ENCODE data around the gene ASIC2.

The ASIC2 gene

GRCh38 chr17:33121272-33121671, 171.8 kb downstream of the ASIC2 start:
- no peak for DNase-seq (ENCODE audit: low read depth)
- TF ChIP-seq, protein P1, sequence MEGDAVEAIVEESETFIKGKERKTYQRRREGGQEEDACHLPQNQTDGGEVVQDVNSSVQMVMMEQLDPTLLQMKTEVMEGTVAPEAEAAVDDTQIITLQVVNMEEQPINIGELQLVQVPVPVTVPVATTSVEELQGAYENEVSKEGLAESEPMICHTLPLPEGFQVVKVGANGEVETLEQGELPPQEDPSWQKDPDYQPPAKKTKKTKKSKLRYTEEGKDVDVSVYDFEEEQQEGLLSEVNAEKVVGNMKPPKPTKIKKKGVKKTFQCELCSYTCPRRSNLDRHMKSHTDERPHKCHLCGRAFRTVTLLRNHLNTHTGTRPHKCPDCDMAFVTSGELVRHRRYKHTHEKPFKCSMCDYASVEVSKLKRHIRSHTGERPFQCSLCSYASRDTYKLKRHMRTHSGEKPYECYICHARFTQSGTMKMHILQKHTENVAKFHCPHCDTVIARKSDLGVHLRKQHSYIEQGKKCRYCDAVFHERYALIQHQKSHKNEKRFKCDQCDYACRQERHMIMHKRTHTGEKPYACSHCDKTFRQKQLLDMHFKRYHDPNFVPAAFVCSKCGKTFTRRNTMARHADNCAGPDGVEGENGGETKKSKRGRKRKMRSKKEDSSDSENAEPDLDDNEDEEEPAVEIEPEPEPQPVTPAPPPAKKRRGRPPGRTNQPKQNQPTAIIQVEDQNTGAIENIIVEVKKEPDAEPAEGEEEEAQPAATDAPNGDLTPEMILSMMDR (conservative IDR thresholded peaks at IDR 0.05; ENCODE audit: control insufficient read depth, insufficient read depth, low read depth, low read length): no peak
- no peak overlapping the region for H3K4me3 ChIP-seq (ENCODE audit: control insufficient read depth, low read depth, low read length)

DNA sequence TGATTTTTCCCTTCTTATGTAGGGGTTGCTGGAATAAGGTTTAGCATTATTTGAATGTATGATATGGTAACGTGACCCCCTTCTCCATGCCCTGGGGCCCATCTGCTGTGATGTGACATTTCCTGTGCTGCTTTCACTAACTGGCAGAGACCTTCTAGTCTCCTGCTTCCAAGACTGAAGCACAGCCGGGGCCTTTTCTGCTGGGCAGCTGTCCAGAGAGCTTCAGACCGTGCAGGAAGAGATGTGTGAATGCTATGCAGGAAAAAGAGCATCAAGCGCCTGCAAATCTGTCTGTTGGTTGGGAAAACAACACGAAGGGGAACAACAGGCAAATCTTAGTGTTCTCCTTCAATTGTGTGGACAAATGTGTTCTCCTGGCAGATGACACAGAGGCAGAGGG, 173.0 kb downstream of the ASIC2 start:
- no peak overlapping the region for H3K4me3 ChIP-seq (ENCODE audit: control insufficient read depth, low read depth, low read length)
- no peak for DNase-seq (ENCODE audit: low read depth)
- TF ChIP-seq, protein P1 (conservative IDR thresholded peaks at IDR 0.05; ENCODE audit: control insufficient read depth, insufficient read depth, low read depth, low read length): no peak

DNA sequence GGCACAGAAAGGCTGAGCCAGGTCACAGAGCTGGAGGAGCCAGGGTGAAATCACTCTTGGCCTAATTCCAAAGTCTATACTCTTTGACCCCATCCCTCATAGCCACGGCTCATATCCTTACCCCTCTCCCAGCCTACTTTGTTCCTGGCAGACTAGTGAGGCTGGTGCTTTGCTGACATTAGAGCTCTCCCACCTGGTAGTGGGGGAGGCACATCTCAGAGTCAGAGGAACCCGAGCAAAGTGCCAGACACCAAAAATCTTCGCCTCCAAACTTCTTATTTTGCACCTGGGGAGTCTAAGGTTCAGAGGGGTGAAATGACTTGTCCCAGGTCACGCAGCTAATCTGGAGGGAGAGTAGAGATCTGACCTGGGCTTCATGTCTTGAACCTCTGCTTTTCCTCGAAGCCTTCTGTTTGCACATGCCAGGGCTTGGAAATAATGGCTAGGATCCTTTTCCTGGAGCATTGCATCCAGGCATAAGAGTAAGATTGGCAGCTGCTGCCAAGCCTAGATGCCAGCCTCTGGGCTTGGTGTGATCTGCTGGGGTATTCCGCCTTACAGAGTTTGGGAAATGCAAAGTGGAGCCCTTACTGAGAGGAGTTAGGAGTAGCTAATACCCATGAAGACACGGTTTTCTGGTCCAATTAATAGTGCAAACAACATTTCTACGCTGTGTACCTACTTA, 174.6 kb downstream of the ASIC2 start:
- TF ChIP-seq, protein P1 (conservative IDR thresholded peaks at IDR 0.05; ENCODE audit: control insufficient read depth, insufficient read depth, low read depth, low read length): no peak
- no peak for DNase-seq (ENCODE audit: low read depth)
- no peak overlapping the region for H3K4me3 ChIP-seq (ENCODE audit: control insufficient read depth, low read depth, low read length)

DNA sequence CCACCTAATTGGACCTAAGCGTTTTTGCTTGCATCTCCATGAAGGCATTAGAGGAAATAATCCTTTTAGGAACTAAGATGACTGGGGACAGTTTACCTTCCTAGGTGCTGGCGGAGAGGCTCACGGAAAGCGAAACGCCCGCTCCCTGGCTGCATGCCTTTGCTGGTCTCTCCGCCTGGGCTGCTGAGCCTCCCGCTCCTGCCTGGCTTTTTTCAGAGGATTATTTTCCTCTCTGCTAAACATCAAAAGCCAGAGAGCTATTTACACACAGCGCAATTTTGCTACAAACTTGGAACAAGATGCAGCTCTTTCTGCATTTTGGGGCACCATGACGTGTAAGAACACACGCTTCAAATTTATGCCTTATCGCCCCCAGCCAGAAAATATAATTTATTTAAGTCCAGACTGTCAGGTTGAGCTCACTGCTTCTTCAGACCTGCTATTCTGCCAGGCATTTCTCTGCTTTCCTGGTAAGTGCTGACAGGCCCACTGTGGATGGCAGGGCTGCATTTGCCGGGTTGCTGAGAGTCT, 177.0 kb downstream of the ASIC2 start:
- no peak overlapping the region for H3K4me3 ChIP-seq (ENCODE audit: control insufficient read depth, low read depth, low read length)
- TF ChIP-seq, protein P1 (conservative IDR thresholded peaks at IDR 0.05; ENCODE audit: control insufficient read depth, insufficient read depth, low read depth, low read length): no peak
- no peak for DNase-seq (ENCODE audit: low read depth)

DNA sequence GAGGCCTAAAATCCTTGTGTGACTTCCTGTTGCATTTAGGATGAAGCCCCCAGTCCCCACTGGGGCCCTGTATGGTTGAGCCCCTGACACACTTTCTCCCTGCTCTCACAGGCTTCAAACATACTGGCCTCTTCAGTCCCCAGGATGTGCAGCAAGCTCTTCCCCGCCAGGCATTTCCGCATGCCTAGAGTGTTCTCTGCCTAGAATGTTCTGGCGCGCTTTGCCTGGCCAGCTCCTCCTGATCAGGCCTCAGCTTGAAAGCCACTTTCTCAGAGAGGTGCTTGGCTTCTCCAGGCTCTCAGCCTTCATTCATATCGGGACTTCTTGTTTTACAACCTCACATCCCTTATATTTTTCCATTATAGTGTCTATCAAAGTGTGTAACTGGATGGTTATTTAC, 177.7 kb downstream of the ASIC2 start:
- DNase-seq (ENCODE audit: low read depth): no peak
- TF ChIP-seq, protein P1 (conservative IDR thresholded peaks at IDR 0.05; ENCODE audit: control insufficient read depth, insufficient read depth, low read depth, low read length): no peak
- no peak overlapping the region for H3K4me3 ChIP-seq (ENCODE audit: control insufficient read depth, low read depth, low read length)

GRCh38 chr17:33113991-33114370, 179.1 kb downstream of the ASIC2 start:
- TF ChIP-seq, protein P1 (conservative IDR thresholded peaks at IDR 0.05; ENCODE audit: control insufficient read depth, insufficient read depth, low read depth, low read length): no peak
- no peak for DNase-seq (ENCODE audit: low read depth)
- H3K4me3 ChIP-seq (ENCODE audit: control insufficient read depth, low read depth, low read length): no peak overlapping the region

All from fibroblast of mammary gland (primary cell).